Ishikawa (cell line): Measurements from ENCODE around the gene PARK7.

Experiments
- CEBPB ChIP-seq: IDR thresholded peaks from 2 replicates; pipeline ENCODE4 v1.6.1; 2012
- CREB1 ChIP-seq: IDR thresholded peaks from 2 replicates; pipeline ENCODE4 v1.6.1; 2012; ENCODE audit warnings: low read depth
- EGR1 ChIP-seq: IDR thresholded peaks from 2 replicates; pipeline ENCODE4 v1.6.1; 2012
- EP300 ChIP-seq: IDR thresholded peaks from 2 replicates; pipeline ENCODE4 v1.6.1; 2012; ENCODE audit warnings: borderline replicate concordance
- FOXM1 ChIP-seq: IDR thresholded peaks from 2 replicates; pipeline ENCODE4 v1.6.1; 2012; ENCODE audit warnings: low read depth, borderline replicate concordance
- MAX ChIP-seq: IDR thresholded peaks from 2 replicates; pipeline ENCODE4 v1.6.1; 2012
- NFIC ChIP-seq: IDR thresholded peaks from 2 replicates; pipeline ENCODE4 v1.6.1; 2012
- RAD21 ChIP-seq: IDR thresholded peaks from 2 replicates; pipeline ENCODE4 v1.6.1; 2012; ENCODE audit warnings: low read depth
- REST ChIP-seq: IDR thresholded peaks from 2 replicates; pipeline ENCODE4 v1.6.1; 2012; ENCODE audit warnings: low read depth, mild to moderate bottlenecking
- TAF1 ChIP-seq: IDR thresholded peaks from 2 replicates; pipeline ENCODE4 v1.6.1; 2012; ENCODE audit warnings: low read depth, mild to moderate bottlenecking
- TCF12 ChIP-seq: IDR thresholded peaks from 2 replicates; pipeline ENCODE4 v1.6.1; 2012; ENCODE audit warnings: low read depth
- TEAD4 ChIP-seq: IDR thresholded peaks from 2 replicates; pipeline ENCODE4 v1.6.1; 2012
- YY1 ChIP-seq: IDR thresholded peaks from 2 replicates; pipeline ENCODE4 v1.6.1; 2012; ENCODE audit warnings: low read depth
- ZBTB7A ChIP-seq: IDR thresholded peaks from 2 replicates; pipeline ENCODE4 v1.6.1; 2012; ENCODE audit warnings: low read depth
- TF ChIP-seq, protein P1 (sequence below): IDR thresholded peaks from 2 replicates; pipeline ENCODE4 v1.6.1; 2012

The PARK7 gene

GRCh38 chr1:7930645-7931445 lies 30.7 kb upstream of the PARK7 start:
- TF ChIP-seq EP300: no peak

- no peak for TF ChIP-seq TEAD4
- TF ChIP-seq REST: no peak
- TF ChIP-seq TCF12: no peak
- TF ChIP-seq EP300: no peak
- TF ChIP-seq FOXM1: no peak
- no peak for TF ChIP-seq YY1
These were observed 30.1 kb upstream of the PARK7 start for GRCh38 chr1:7931446-7931812.

- no peak for TF ChIP-seq EP300
- TF ChIP-seq CEBPB: no peak
- no peak for TF ChIP-seq REST
- TF ChIP-seq TCF12: no peak
- TF ChIP-seq RAD21: no peak
- no peak for TF ChIP-seq FOXM1
- TF ChIP-seq TEAD4: no peak
- TF ChIP-seq YY1: no peak
- no peak for TF ChIP-seq TAF1
- TF ChIP-seq NFIC: no peak
- no peak for TF ChIP-seq ZBTB7A
These were observed 28.9 kb upstream of the PARK7 start for GRCh38 chr1:7932524-7933138.

DNA sequence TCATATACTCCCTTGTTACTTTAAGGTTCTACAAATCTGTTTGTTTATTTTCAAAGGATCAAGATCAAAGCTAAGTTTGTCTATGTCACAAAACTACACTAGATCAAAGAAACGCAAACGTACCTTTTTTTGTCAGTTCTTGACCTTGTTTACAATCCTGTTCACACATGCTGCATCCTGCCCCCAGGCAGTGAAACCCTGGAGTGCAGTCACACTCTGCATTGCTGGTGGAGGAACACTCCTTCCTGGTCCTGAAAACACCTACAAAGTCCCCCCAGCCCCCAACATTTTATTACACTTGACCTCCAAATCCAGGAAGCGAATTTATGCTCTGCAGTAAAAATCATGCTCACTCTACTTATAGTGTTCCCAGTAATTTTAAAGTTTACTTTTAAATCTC lies 23.4 kb upstream of the PARK7 start:
- no peak for TF ChIP-seq CREB1
- no peak for TF ChIP-seq ZBTB7A
- no peak for TF ChIP-seq NFIC
- TF ChIP-seq FOXM1: no peak
- TF ChIP-seq TEAD4: no peak
- no peak for TF ChIP-seq EP300
- TF ChIP-seq YY1: no peak
- no peak for TF ChIP-seq RAD21
- TF ChIP-seq, protein P1, sequence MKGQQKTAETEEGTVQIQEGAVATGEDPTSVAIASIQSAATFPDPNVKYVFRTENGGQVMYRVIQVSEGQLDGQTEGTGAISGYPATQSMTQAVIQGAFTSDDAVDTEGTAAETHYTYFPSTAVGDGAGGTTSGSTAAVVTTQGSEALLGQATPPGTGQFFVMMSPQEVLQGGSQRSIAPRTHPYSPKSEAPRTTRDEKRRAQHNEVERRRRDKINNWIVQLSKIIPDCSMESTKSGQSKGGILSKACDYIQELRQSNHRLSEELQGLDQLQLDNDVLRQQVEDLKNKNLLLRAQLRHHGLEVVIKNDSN: no peak
- no peak for TF ChIP-seq EGR1
- TF ChIP-seq TAF1: no peak
- TF ChIP-seq MAX: no peak

- TF ChIP-seq REST (no peak), EGR1 (no peak), TAF1 (no peak), TEAD4 (no peak)
- TF ChIP-seq, protein P1: no peak
These were observed 21.5 kb upstream of the PARK7 start for GRCh38 chr1:7940034-7940433.
